Mesendoderm (in vitro differentiated cells): ENCODE results near the gene FN3K.
"Not testable (repeated sequence)": the region's sequence is repeated elsewhere in the genome, so short reads cannot be mapped to it uniquely, and the experiment has no call there.

Experiments
- DNase-seq: peaks from one replicate; pipeline ENCODE4 v3.0.0; 2013
- H2AK5ac ChIP-seq: 2 replicates; pipeline ENCODE4 v1.6.1; 2013; ENCODE audit warnings: low read length, inconsistent platforms
- H2BK120ac ChIP-seq: 2 replicates; pipeline ENCODE4 v1.6.1; 2013; ENCODE audit warnings: low read depth, mild to moderate bottlenecking, low read length, moderate library complexity, mixed read lengths
- H2BK15ac ChIP-seq: replicated peaks from 2 replicates; pipeline ENCODE4 v1.6.1; 2013; ENCODE audit warnings: low read depth, mild to moderate bottlenecking, moderate library complexity
- H2BK5ac ChIP-seq: 2 replicates; pipeline ENCODE4 v1.6.1; 2013; ENCODE audit warnings: low read length, inconsistent platforms
- H3K18ac ChIP-seq: 2 replicates; pipeline ENCODE4 v1.6.1; 2013; ENCODE audit warnings: mild to moderate bottlenecking, low read length, mixed read lengths
- H3K23ac ChIP-seq: one replicate; pipeline ENCODE4 v1.6.1; 2013; ENCODE audit warnings: low read length
- H3K27ac ChIP-seq: 2 replicates; pipeline ENCODE4 v1.5.1; 2013; ENCODE audit warnings: low read depth, mild to moderate bottlenecking, inconsistent platforms, low read length, moderate library complexity
- H3K27me3 ChIP-seq: 2 replicates; pipeline ENCODE4 v1.6.1; 2013; ENCODE audit warnings: low read length, control low read depth, mild to moderate bottlenecking, inconsistent platforms; ENCODE audit not compliant: insufficient read depth, poor library complexity
- H3K36me3 ChIP-seq: 2 replicates; pipeline ENCODE4 v1.6.1; 2013; ENCODE audit warnings: low read length, inconsistent platforms; ENCODE audit not compliant: control insufficient read depth, insufficient read depth
- H3K4ac ChIP-seq: one replicate; pipeline ENCODE4 v1.6.1; 2013; ENCODE audit warnings: low read depth, mild to moderate bottlenecking, low read length, moderate library complexity
- H3K4me1 ChIP-seq: 2 replicates; pipeline ENCODE4 v1.6.1; 2013; ENCODE audit warnings: low read depth, low read length, inconsistent platforms; ENCODE audit not compliant: control insufficient read depth
- H3K4me2 ChIP-seq: 2 replicates; pipeline ENCODE4 v1.6.1; 2013; ENCODE audit warnings: low read length
- H3K4me3 ChIP-seq: 2 replicates; pipeline ENCODE4 v1.5.1; 2013; ENCODE audit warnings: mild to moderate bottlenecking, low read length
- H3K56ac ChIP-seq: one replicate; pipeline ENCODE4 v1.6.1; 2013; ENCODE audit warnings: low read length
- H3K79me1 ChIP-seq: 2 replicates; pipeline ENCODE4 v1.6.1; 2013; ENCODE audit warnings: low read length, inconsistent platforms
- H3K79me2 ChIP-seq: 2 replicates; pipeline ENCODE4 v1.6.1; 2013; ENCODE audit warnings: mild to moderate bottlenecking, low read length; ENCODE audit not compliant: control insufficient read depth, insufficient read depth
- H3K9ac ChIP-seq: 2 replicates; pipeline ENCODE4 v1.6.1; 2013; ENCODE audit warnings: low read length, inconsistent platforms
- H4K5ac ChIP-seq: one replicate; pipeline ENCODE4 v1.6.1; 2013; ENCODE audit warnings: low read length
- H4K8ac ChIP-seq: one replicate; pipeline ENCODE4 v1.6.1; 2013; ENCODE audit warnings: low read depth, mild to moderate bottlenecking, control low read depth, low read length, moderate library complexity
- WGBS: extraction: QIAGEN DNeasy Blood & Tissue Kit; methylation state at CpG from one replicate; pipeline ENCODE4 v1.1.7; 2013; ENCODE audit warnings: low lambda C conversion rate, missing lambda C conversion rate; ENCODE audit not compliant: insufficient coverage; ENCODE audit errors: extremely low coverage; 5-methylcytosine and 5-hydroxymethylcytosine counted together

FN3K gene

DNA sequence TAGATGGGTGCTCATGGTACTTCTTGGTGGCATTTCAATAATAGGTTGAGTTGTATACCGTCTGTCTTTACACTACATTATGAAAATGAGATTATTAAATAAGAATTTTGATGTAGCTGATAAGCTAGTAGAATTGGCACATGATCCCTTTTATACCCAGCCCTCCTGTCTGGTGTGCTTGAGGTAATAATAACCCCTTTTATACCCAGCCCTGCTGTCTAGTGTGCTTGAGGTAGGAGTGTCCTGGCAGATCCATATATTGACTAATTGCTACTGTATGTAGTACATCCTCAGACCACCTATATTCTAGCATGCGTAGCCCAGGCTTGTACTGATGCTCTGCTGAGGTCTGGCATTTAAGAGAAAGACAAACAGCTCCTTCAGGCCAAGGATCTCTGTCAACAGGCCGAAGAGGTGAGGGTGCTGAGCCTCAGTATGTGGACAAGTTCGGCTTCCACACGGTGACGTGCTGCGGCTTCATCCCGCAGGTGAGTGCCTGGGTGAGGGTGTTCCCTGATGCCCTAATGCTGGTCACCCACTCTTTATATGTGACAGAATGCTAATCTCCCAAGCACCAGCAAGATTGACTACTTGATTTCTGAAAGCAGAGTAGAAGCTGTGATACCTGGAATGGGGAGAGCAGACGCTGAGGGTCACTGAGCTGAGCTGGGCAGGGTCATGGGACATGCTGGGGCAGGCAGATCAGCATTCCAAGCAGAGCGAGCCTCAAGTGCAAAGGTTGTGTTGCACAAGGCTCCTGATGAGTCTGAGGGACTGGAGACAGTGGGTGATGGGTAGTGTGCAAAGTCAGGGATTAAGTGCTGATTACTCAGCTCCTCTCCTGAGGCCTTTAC lies 5.7 kb downstream of the FN3K start:
- Histone ChIP-seq H2BK15ac (no peak overlapping the region), H3K56ac (no peak overlapping the region)
- peak; percentile 16 for DNase-seq

DNA sequence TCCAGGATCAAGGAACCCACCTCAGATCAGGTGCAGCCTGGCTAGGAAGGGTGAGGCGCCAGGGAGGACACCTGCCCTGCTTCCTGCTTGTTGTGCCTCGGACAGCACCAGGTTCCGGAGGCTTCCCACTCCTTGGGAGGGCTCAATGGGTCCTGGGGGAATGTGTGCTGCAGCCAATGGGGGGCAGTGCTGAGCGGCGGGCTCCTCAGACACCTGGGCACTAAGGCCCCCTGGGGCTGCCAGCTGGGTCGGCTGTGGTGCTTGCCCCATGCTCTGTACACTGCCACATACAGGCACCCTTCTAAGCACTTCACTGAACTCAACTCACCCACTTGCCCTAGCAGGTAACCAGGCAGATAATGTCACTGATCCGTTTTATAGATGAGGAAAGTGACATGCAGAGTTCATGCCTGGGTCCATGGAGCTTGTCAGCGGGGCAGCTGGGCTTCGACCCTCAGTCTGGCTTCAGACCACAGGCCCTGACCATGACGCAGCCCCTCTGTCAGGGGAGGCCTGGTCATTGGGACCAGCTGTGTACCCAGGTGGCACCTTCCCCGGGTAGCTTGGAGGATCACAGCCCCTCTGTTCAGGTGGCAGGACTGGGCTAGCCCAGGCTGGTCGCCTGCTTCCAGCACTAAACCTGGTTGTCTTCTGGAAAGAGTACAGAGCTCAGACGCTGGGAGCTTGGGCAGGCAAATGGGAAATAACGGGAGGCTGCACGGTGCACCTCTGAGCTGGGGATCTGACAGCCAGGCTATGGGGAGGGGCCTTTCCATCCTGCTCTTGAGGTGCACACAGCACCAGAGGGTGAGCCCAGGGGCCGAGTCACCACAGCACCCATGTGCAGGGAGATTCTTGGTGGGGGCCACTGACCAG lies 8.2 kb downstream of the FN3K start:
- no peak overlapping the region for H3K56ac ChIP-seq
- no peak overlapping the region for H3K23ac ChIP-seq
- H2AK5ac ChIP-seq = no peak overlapping the region
- H3K27ac ChIP-seq = no peak overlapping the region
- no peak overlapping the region for H3K18ac ChIP-seq
- H3K4me1 ChIP-seq = no peaks in the 10 kb centered on the region
- no peak overlapping the region for H3K4me2 ChIP-seq
- no peak overlapping the region for H2BK5ac ChIP-seq
- no peaks in the 10 kb centered on the region for H3K79me2 ChIP-seq
- H3K4me3 ChIP-seq = no peak overlapping the region
- H3K4ac ChIP-seq = no peak overlapping the region
- no peaks in the 10 kb centered on the region for H3K79me1 ChIP-seq
- no peak overlapping the region for H4K5ac ChIP-seq
- no peak overlapping the region for H4K8ac ChIP-seq
- H3K9ac ChIP-seq = no peak overlapping the region
- peaks cover 2% of the 10 kb centered on the region for H3K36me3 ChIP-seq
- H2BK15ac ChIP-seq = no peak overlapping the region
- H2BK120ac ChIP-seq = no peak overlapping the region
- DNase-seq = no peak
- WGBS = no CpG with 5 or more reads among the region's 16 CpGs
- H3K27me3 ChIP-seq = no peaks in the 10 kb centered on the region

More for the DNA sequence above, 5.7 kb downstream of the FN3K start:
- no peak overlapping the region for H3K18ac ChIP-seq
- H3K4ac ChIP-seq = no peak overlapping the region
- H3K27me3 ChIP-seq = no peaks in the 10 kb centered on the region
- no peak overlapping the region for H3K27ac ChIP-seq
- H4K8ac ChIP-seq = no peak overlapping the region
- H2AK5ac ChIP-seq = no peak overlapping the region
- H3K9ac ChIP-seq = no peak overlapping the region
- no CpG with 5 or more reads among the region's 10 CpGs for WGBS
- H3K79me2 ChIP-seq = no peaks in the 10 kb centered on the region
- H2BK120ac ChIP-seq = no peak overlapping the region
- H4K5ac ChIP-seq = no peak overlapping the region
- H3K4me2 ChIP-seq = no peak overlapping the region
- H2BK5ac ChIP-seq = no peak overlapping the region
- no peaks in the 10 kb centered on the region for H3K79me1 ChIP-seq
- H3K23ac ChIP-seq = no peak overlapping the region
- peaks cover 2% of the 10 kb centered on the region for H3K36me3 ChIP-seq
- no peak overlapping the region for H3K4me3 ChIP-seq
- no peaks in the 10 kb centered on the region for H3K4me1 ChIP-seq

DNA sequence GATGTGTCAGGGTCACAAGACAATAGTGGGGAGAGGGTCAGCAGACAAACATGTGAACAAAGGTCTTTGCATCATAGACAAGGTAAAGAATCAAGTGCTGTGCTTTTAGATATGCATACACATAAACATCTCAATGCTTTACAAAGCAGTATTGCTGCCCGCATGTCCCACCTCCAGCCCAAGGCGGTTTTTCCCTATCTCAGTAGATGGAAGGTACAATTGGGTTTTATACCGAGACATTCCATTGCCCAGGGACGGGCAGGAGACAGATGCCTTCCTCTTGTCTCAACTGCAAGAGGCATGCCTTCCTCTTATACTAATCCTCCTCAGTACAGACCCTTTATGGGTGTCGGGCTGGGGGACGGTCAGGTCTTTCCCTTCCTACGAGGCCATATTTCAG lies 9.3 kb downstream of the FN3K start:
- not testable (repeated sequence) for H3K4me1 ChIP-seq, H2BK5ac ChIP-seq, H3K4me3 ChIP-seq, H3K79me1 ChIP-seq, H3K27ac ChIP-seq, H3K4ac ChIP-seq, H4K5ac ChIP-seq, H2BK120ac ChIP-seq, H3K23ac ChIP-seq, H3K27me3 ChIP-seq, H3K56ac ChIP-seq, H3K4me2 ChIP-seq, H3K9ac ChIP-seq, H2AK5ac ChIP-seq, H2BK15ac ChIP-seq, H3K36me3 ChIP-seq, DNase-seq, H3K79me2 ChIP-seq, H3K18ac ChIP-seq, H4K8ac ChIP-seq
- no CpG with 5 or more reads among the region's 7 CpGs for WGBS

DNA sequence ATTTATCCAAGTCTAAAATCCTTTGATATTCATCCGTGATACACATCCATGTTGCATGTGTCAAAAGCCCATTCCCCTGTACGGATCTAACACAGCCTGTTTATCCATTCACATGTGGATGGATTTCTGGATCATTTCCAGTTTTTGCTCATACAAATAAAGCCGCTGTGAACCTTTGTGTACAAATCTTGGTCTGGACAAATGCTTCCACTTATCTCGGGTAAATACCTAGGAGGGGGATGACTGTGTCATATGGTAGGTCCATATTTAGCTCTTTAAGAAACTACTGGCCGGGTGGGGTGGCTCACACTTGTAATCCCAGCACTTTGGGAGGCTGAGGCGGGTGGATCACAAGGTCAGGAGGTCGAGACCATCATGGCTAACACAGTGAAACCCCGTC lies 10.1 kb downstream of the FN3K start:
- Histone ChIP-seq H3K4me2 (no peak overlapping the region), H3K18ac (no peak overlapping the region), H2BK120ac (no peak overlapping the region), H3K36me3 (peaks cover 2% of the 10 kb centered on the region), H3K4ac (no peak overlapping the region), H4K8ac (no peak overlapping the region), H3K56ac (no peak overlapping the region), H3K4me3 (no peak overlapping the region), H4K5ac (no peak overlapping the region), H3K4me1 (no peaks in the 10 kb centered on the region), H3K79me2 (no peaks in the 10 kb centered on the region), H2AK5ac (no peak overlapping the region), H3K27me3 (no peaks in the 10 kb centered on the region), H3K27ac (no peak overlapping the region), H3K79me1 (no peaks in the 10 kb centered on the region), H2BK5ac (no peak overlapping the region), H2BK15ac (no peak overlapping the region), H3K9ac (no peak overlapping the region), H3K23ac (no peak overlapping the region)
- no CpG with 5 or more reads among the region's 8 CpGs for WGBS
- DNase-seq = no peak

DNA sequence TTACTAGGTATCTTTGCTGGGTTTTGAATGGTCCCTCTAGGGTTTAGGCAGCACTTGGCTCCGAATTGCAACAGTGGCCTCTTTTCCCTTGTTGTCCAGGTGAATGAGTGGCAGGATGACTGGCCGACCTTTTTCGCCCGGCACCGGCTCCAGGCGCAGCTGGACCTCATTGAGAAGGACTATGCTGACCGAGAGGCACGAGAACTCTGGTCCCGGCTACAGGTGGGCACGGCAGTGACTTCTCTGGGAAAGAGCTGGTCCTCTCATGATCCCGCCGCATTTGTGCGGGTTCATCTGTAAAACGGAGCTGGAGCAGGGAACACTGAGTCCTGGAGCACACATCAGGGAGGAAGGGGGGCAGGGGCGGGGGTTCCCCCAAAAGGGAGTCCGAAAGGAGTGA lies 13.3 kb downstream of the FN3K start:
- no peak overlapping the region for H4K8ac ChIP-seq
- H3K9ac ChIP-seq = no peak overlapping the region
- H3K36me3 ChIP-seq = no peaks in the 10 kb centered on the region
- no peak overlapping the region for H3K56ac ChIP-seq
- no peak overlapping the region for H2BK5ac ChIP-seq
- no peak overlapping the region for H2BK120ac ChIP-seq
- no peak overlapping the region for H3K18ac ChIP-seq
- no peak overlapping the region for H2AK5ac ChIP-seq
- no peaks in the 10 kb centered on the region for H3K27me3 ChIP-seq
- no peak overlapping the region for H3K4me2 ChIP-seq
- no peaks in the 10 kb centered on the region for H3K4me1 ChIP-seq
- no peak for DNase-seq
- H2BK15ac ChIP-seq = no peak overlapping the region
- no peak overlapping the region for H3K27ac ChIP-seq
- WGBS = no CpG with 5 or more reads among the region's 16 CpGs
- no peak overlapping the region for H3K23ac ChIP-seq
- peaks cover 5% of the 10 kb centered on the region for H3K79me2 ChIP-seq
- no peak overlapping the region for H3K4ac ChIP-seq
- peaks cover 3% of the 10 kb centered on the region for H3K79me1 ChIP-seq
- H4K5ac ChIP-seq = no peak overlapping the region
- H3K4me3 ChIP-seq = no peak overlapping the region
